PC-3 (cell line): ENCODE measurements around the gene DUSP6. TPM values are rescaled to one million over a fixed set of nuclear protein-coding genes. Genes with fewer than 3 reads are reported as not detected.

Source experiments
- ATAC-seq: fragments of 200-7000 bp; cut with Tn5 transposase; 2 replicates; pipeline ENCODE4 v1.9.1; 2020; ENCODE audit warnings: mild to moderate bottlenecking, moderate library complexity
- BruUV-seq: library from RNA; stranded (reverse); fragments of 400-500 nt; replicated peaks from 2 replicates; lab custom pipeline; 2021; lab: Mats Ljungman, UMichigan
- CTCF ChIA-PET: fragments of 300-600 bp; sonication (Branson Sonifier 250); formaldehyde crosslinking; loops from one replicate; lab custom pipeline; 2022; ENCODE audit warnings: antibody characterized with exemption; lab: Charles Lee
- POLR2A ChIA-PET: fragments of 300-600 bp; sonication (Branson Sonifier 250); formaldehyde crosslinking; loops from one replicate; lab custom pipeline; 2022; ENCODE audit warnings: antibody characterized with exemption; ENCODE audit not compliant: unreplicated experiment; lab: Charles Lee
- DNase-seq: peaks from one replicate; pipeline ENCODE4 v3.0.0-alpha.2; 2015
- H2AFZ ChIP-seq: fragments of 300-600 bp; sonication (generic); 2 replicates; pipeline ENCODE4 v1.6.0; 2016; ENCODE audit warnings: antibody characterized with exemption, low read length
- H3F3A ChIP-seq: fragments of 300-600 bp; sonication (generic); one replicate; pipeline ENCODE4 v1.6.0; 2017; ENCODE audit warnings: antibody characterized with exemption, low read length, control low read depth, mild to moderate bottlenecking; ENCODE audit not compliant: unreplicated experiment
- H3K27ac ChIP-seq: fragments of 300-600 bp; sonication (generic); 2 replicates; pipeline ENCODE4 v1.5.1; 2016; ENCODE audit warnings: mild to moderate bottlenecking, low read length
- H3K27me3 ChIP-seq: fragments of 300-600 bp; sonication (generic); 2 replicates; pipeline ENCODE4 v1.6.1; 2016; ENCODE audit warnings: low read length, mixed read lengths
- H3K36me3 ChIP-seq: fragments of 300-600 bp; sonication (generic); 2 replicates; pipeline ENCODE4 v1.6.1; 2016; ENCODE audit warnings: low read depth, mixed run types, low read length, mixed read lengths
- H3K4me1 ChIP-seq: fragments of 300-600 bp; sonication (generic); 2 replicates; pipeline ENCODE4 v1.5.1; 2016; ENCODE audit warnings: low read length; ENCODE audit not compliant: insufficient read depth
- H3K4me2 ChIP-seq: fragments of 300-600 bp; sonication (generic); 2 replicates; pipeline ENCODE4 v1.6.0; 2016; ENCODE audit warnings: low read length
- H3K4me3 ChIP-seq: fragments of 300-600 bp; sonication (generic); 2 replicates; pipeline ENCODE4 v1.5.1; 2016; ENCODE audit warnings: mild to moderate bottlenecking, low read length, mixed read lengths
- H3K79me2 ChIP-seq: fragments of 300-600 bp; sonication (generic); 2 replicates; pipeline ENCODE4 v1.6.1; 2017; ENCODE audit warnings: low read length, mixed read lengths
- H3K9ac ChIP-seq: fragments of 300-600 bp; sonication (generic); 2 replicates; pipeline ENCODE4 v1.6.0; 2016; ENCODE audit warnings: mild to moderate bottlenecking, low read length
- H3K9me2 ChIP-seq: fragments of 300-600 bp; sonication (generic); replicated peaks from 2 replicates; pipeline ENCODE4 v1.6.1; 2016; ENCODE audit warnings: mixed run types, low read length, mixed read lengths
- H3K9me3 ChIP-seq: fragments of 300-600 bp; sonication (generic); 2 replicates; pipeline ENCODE4 v1.6.1; 2016; ENCODE audit warnings: low read length, mixed read lengths
- H4K20me1 ChIP-seq: fragments of 300-600 bp; sonication (generic); 2 replicates; pipeline ENCODE4 v1.6.1; 2016; ENCODE audit warnings: low read length, mixed read lengths
- CTCF ChIP-seq: fragments of 300-600 bp; sonication (generic); conservative IDR thresholded peaks from 2 replicates; pipeline ENCODE4 v1.5.1; 2017; ENCODE audit warnings: antibody characterized with exemption, low read depth, mild to moderate bottlenecking, low read length
- EZH2 ChIP-seq: fragments of 300-600 bp; sonication (generic); IDR thresholded peaks from one replicate; pipeline ENCODE4 v1.6.1; 2017; ENCODE audit warnings: antibody characterized with exemption, mild to moderate bottlenecking, low read length; ENCODE audit not compliant: unreplicated experiment
- EZH2phosphoT487 ChIP-seq: fragments of 300-600 bp; sonication (generic); IDR thresholded peaks from 2 replicates; pipeline ENCODE4 v1.6.1; 2018; ENCODE audit warnings: mild to moderate bottlenecking, antibody characterized with exemption, low read length, borderline replicate concordance
- intact Hi-C: fragments of 100-400 bp; cut with micrococcal nuclease; formaldehyde crosslinking; loops from 2 replicates; pipeline ENCODE4 v1.9.0; 2023
- total RNA-seq: library from RNA; depleted of rRNA; stranded (reverse); fragments of >200 nt; gene quantifications from 2 replicates; pipeline ENCODE4 v1.2.3, GENCODE V29; 2014

DUSP6 gene
- total RNA-seq, 1 experiment from 2014 or later = 244 TPM

GRCh38 chr12:89372584-89373370 lies 20.5 kb upstream of the DUSP6 start:
- H2AFZ ChIP-seq = no peak overlapping the region
- ChIA-PET POLR2A (no interaction called here), CTCF (no interaction called here)
- peak overlapping the region; percentile 92 for H3K27ac ChIP-seq
- H3K27me3 ChIP-seq = no peaks in the 10 kb centered on the region
- intact Hi-C loops = loop anchor here (2.0 to 5.0 kb wide), 3 partner anchors 45 to 150 kb away; partner anchors contain the start of gene GALNT4
- DNase-seq (no peak), ATAC-seq (no peak)
- H3K9me3 ChIP-seq = no peaks in the 10 kb centered on the region
- peaks cover 16% of the 10 kb centered on the region for H3F3A ChIP-seq
- no peaks in the 10 kb centered on the region for H4K20me1 ChIP-seq
- no peaks in the 10 kb centered on the region for H3K9me2 ChIP-seq
- H3K4me1 ChIP-seq = peaks cover 82% of the 10 kb centered on the region
- H3K79me2 ChIP-seq = no peaks in the 10 kb centered on the region
- H3K4me3 ChIP-seq = no peak overlapping the region
- no peak overlapping the region; the same call in 1 of the 2 replicates for H3K9ac ChIP-seq
- H3K4me2 ChIP-seq = no peak overlapping the region
- TF ChIP-seq EZH2phosphoT487 (no peak), CTCF (no peak), EZH2 (no peak)
- H3K36me3 ChIP-seq = no peaks in the 10 kb centered on the region; the same call in 1 of the 2 replicates
- no TSS peak for BruUV-seq

GRCh38 chr12:89370850-89371249 lies 18.5 kb upstream of the DUSP6 start:
- peak; percentile 73 for ATAC-seq

More at GRCh38 chr12:89370850-89371249, 18.5 kb upstream of the DUSP6 start:
- DNase-seq = peak; percentile 96
- intact Hi-C loops = loop anchor here (1.0 to 5.0 kb wide), 3 partner anchors 17 to 151 kb away; partner anchors contain the start of gene GALNT4
- Histone ChIP-seq H3K27ac (peak overlapping the region; percentile 92), H3K4me2 (peak overlapping the region; percentile 55), H3K36me3 (no peaks in the 10 kb centered on the region), H3K4me1 (peaks cover 73% of the 10 kb centered on the region), H3K9me3 (no peaks in the 10 kb centered on the region), H3K27me3 (no peaks in the 10 kb centered on the region), H4K20me1 (no peaks in the 10 kb centered on the region), H3K4me3 (no peak overlapping the region; the same call in 1 of the 2 replicates), H3K79me2 (no peaks in the 10 kb centered on the region), H3K9me2 (no peaks in the 10 kb centered on the region), H2AFZ (peak overlapping the region; percentile 15), H3F3A (peaks cover 7% of the 10 kb centered on the region), H3K9ac (peak overlapping the region; percentile 56)
- BruUV-seq = no TSS peak
- ChIA-PET POLR2A (no interaction called here), CTCF (interaction anchor here (0.6 kb wide), 2 partner anchors 346 to 354 kb away, joined by 3 to 4 read pairs; no protein-coding TSS in a partner anchor)
- no peak for TF ChIP-seq EZH2
- no peak for TF ChIP-seq EZH2phosphoT487
- no peak for TF ChIP-seq CTCF
